ENCODE data around the gene PI16.

The PI16 gene, protein sequence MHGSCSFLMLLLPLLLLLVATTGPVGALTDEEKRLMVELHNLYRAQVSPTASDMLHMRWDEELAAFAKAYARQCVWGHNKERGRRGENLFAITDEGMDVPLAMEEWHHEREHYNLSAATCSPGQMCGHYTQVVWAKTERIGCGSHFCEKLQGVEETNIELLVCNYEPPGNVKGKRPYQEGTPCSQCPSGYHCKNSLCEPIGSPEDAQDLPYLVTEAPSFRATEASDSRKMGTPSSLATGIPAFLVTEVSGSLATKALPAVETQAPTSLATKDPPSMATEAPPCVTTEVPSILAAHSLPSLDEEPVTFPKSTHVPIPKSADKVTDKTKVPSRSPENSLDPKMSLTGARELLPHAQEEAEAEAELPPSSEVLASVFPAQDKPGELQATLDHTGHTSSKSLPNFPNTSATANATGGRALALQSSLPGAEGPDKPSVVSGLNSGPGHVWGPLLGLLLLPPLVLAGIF

DNA sequence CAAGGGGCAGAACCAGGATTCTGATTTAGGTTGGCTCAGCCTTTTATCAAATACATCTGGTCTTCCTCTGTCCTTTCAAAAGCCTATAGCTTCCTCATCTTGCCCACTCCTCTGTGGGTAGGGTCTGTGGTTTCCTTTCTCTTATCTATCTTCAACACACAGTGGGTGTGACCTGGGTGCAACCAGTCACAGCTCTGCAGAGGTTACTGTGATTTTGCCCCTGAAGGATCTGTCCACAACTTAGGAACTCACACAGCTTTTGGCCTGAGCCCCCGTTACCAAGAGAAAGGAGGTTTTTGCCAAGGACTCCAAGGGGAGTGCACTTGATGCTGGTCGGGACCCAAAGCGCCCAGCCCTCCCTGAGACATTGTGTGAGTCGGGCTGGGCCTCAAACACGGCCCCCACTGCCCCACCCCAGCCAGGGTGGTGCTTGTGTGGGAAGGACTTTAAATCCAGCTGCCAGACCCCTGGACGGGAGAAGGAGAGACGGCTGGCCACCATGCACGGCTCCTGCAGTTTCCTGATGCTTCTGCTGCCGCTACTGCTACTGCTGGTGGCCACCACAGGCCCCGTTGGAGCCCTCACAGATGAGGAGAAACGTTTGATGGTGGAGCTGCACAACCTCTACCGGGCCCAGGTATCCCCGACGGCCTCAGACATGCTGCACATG, at the start of gene PI16:
Gene PI16 (plus strand): TSS at position 477 of the 670 bp plus-strand sequence. CDS start 23 bp downstream, at position 500.
- no peak within 1 kb of the TSS for H3K4me3 ChIP-seq (ENCODE audit: low read depth, low read length)
- no peak for DNase-seq (ENCODE audit: low read depth)

DNA sequence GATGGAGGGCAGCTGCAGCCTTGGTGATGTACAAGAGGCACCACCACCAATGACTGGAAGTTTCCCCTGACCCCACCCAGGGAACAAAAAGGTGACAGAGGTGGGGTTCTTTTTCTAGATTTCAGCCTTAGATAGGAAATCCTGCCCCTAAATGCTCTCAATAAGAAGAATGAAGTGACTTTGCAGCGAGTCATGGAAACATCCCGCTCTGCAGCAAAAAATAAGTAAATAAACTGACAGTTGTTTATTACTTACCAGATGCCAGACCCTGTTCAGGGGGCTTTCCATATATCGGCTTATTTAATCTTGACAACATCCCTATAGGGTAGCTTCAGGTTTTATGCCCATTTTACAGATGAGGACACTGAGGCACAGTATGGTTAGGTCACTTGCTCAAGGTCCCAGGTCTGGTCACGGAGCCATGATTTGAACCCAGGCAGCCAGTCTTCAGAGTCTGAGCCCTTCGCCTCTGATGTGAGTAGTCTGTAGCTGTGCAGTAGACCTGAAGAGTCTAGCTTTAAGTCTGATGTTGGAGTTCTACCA, 49.6 kb upstream of the PI16 start:
- no peak for DNase-seq (ENCODE audit: low read depth)
- TF ChIP-seq, protein P1, sequence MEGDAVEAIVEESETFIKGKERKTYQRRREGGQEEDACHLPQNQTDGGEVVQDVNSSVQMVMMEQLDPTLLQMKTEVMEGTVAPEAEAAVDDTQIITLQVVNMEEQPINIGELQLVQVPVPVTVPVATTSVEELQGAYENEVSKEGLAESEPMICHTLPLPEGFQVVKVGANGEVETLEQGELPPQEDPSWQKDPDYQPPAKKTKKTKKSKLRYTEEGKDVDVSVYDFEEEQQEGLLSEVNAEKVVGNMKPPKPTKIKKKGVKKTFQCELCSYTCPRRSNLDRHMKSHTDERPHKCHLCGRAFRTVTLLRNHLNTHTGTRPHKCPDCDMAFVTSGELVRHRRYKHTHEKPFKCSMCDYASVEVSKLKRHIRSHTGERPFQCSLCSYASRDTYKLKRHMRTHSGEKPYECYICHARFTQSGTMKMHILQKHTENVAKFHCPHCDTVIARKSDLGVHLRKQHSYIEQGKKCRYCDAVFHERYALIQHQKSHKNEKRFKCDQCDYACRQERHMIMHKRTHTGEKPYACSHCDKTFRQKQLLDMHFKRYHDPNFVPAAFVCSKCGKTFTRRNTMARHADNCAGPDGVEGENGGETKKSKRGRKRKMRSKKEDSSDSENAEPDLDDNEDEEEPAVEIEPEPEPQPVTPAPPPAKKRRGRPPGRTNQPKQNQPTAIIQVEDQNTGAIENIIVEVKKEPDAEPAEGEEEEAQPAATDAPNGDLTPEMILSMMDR (conservative IDR thresholded peaks at IDR 0.05; ENCODE audit: low read depth, low read length), result no peak
- H3K4me3 ChIP-seq (ENCODE audit: low read depth, low read length), result no peak overlapping the region

More for the DNA sequence above, at the start of gene PI16:
- TF ChIP-seq, protein P1 (conservative IDR thresholded peaks at IDR 0.05; ENCODE audit: low read depth, low read length), result no peak

DNA sequence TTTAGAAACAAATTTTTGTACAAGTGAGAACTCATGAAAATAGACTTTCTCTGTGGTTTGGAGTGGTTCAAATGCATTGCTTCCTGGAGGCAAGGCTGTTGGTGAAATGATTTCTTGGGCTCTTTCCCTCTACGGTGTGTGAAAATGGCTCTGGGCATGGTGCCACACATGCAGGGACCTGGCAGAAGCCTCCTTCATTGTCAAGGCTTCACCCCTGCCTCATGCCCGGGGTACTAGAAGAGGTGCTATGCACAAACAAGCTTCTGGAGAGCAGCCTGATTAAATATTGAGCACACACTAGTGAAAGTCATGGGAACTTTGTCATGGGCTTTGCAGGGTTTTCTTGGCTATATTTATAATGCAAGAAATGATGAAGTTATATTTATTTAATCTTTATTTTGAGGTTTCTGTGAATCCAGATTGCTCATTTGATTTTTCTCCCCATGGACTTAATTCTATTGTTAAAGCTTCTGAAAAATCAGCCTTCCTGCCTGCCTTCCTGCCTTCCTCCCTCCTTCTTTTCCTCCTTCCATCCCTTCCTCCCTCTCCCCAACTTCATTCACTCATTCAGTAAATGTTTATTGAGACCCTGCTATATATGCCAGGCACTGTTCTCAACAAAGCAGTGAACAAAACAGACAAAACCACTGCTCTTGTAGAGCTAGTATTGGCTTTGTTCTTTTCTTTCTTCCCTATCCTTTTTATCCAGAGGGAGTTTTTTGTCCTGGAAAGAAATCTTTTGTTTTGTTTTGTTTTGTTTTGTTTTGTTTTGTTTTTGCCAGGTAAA, 47.8 kb upstream of the PI16 start:
- no peak for DNase-seq (ENCODE audit: low read depth)
- no peak overlapping the region for H3K4me3 ChIP-seq (ENCODE audit: low read depth, low read length)
- TF ChIP-seq, protein P1 (conservative IDR thresholded peaks at IDR 0.05; ENCODE audit: low read depth, low read length), result no peak

DNA sequence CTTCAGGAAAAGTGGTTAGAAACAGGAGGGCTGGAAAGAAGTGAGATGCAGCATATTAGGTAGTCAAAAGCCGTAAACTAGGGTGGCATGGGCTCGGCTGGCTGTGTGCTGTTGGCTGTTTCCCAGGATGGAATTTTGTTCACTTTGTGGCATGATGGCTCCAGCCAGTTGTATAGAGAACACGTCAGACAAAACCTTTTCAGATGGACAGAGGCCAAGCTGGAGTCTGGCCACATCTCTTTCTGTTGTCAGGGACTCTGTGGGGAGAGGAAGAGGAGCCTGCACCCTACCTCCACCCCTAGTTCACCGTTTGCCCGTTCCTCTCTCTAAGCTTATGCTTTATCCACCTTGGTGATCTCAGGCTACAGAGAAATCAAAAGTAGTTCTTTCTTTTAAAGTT, 46.8 kb upstream of the PI16 start:
- H3K4me3 ChIP-seq (ENCODE audit: low read depth, low read length), result no peak overlapping the region
- TF ChIP-seq, protein P1 (conservative IDR thresholded peaks at IDR 0.05; ENCODE audit: low read depth, low read length), result no peak
- DNase-seq (ENCODE audit: low read depth), result peak; percentile 51

DNA sequence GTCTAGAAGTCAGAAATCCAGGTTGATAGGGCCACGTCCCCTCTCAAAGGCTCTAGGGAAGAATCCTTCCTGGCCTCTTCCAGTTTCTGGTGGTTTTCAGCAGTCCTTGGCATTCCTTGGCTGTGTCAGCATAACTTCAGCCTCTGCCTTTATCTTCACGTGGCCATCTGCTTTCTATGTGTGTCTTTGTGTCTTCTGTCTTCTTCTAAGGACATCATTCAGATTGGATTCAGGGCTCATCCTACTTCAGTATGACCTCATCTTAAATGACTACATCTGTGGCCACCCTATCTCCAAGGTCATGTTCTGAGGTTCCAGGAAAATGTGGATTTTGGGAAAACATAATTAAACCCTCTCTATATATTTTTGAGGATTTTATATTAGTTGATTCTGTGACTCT, 45.8 kb upstream of the PI16 start:
- TF ChIP-seq, protein P1 (conservative IDR thresholded peaks at IDR 0.05; ENCODE audit: low read depth, low read length), result no peak
- no peak for DNase-seq (ENCODE audit: low read depth)
- no peak overlapping the region for H3K4me3 ChIP-seq (ENCODE audit: low read depth, low read length)

DNA sequence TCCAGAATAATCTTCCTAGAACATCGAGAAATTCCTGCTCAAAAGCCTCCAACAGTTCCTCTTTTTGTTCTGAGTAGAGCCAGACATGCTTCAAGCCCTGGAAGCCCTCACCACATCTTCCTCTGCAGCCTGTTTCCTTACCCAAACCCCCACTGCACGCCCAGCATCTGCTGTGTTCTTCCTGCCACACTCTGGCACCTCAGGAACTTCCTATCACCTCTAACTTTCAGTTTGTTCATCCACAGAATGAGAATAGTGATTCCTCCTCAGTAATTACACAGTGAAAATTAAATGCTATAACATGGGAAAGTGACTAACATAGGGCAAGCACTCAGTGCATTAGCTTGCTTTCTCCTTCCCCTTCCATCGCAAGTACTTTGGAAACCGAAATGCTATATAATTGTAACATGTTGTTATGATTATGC, 42.5 kb upstream of the PI16 start:
- no peak overlapping the region for H3K4me3 ChIP-seq (ENCODE audit: low read depth, low read length)
- TF ChIP-seq, protein P1 (conservative IDR thresholded peaks at IDR 0.05; ENCODE audit: low read depth, low read length), result no peak
- no peak for DNase-seq (ENCODE audit: low read depth)

Data from choroid plexus epithelial cell (primary cell).